GM23338 (cell line): ENCODE measurements around the gene VPS45. TPM values are rescaled to one million over a fixed set of nuclear protein-coding genes. Genes with fewer than 3 reads are reported as not detected.

Experiments used
- ATAC-seq: fragments of 200-7000 bp; cut with Tn5 transposase; 3 replicates; pipeline ENCODE4 v1.9.1; 2020
- DNase-seq: peaks from one replicate; pipeline ENCODE4 v3.0.0-alpha.2; 2015; ENCODE audit warnings: low spot score
- H2AFZ ChIP-seq: fragments of 200-600 bp; sonication (generic); 2 replicates; pipeline ENCODE4 v1.8.0; 2016; ENCODE audit warnings: antibody characterized with exemption, mild to moderate bottlenecking, moderate library complexity
- H3F3A ChIP-seq: fragments of 200-600 bp; sonication (generic); replicated peaks from 2 replicates; pipeline ENCODE4 v1.8.0; 2017; ENCODE audit warnings: antibody characterized with exemption, mixed run types, low read depth
- H3K27ac ChIP-seq: fragments of 200-600 bp; sonication (generic); 2 replicates; pipeline ENCODE4 v1.6.1; 2016; ENCODE audit warnings: low read depth
- H3K27me3 ChIP-seq: fragments of 200-600 bp; sonication (generic); 2 replicates; pipeline ENCODE4 v1.8.0; 2016; ENCODE audit warnings: mild to moderate bottlenecking, mixed run types, moderate library complexity; ENCODE audit not compliant: insufficient read depth
- H3K36me3 ChIP-seq: fragments of 200-600 bp; sonication (generic); 2 replicates; pipeline ENCODE4 v1.8.0; 2016; ENCODE audit warnings: mild to moderate bottlenecking; ENCODE audit not compliant: insufficient read depth
- H3K4me1 ChIP-seq: fragments of 200-600 bp; sonication (generic); 2 replicates; pipeline ENCODE4 v1.8.0; 2016; ENCODE audit warnings: mild to moderate bottlenecking, moderate library complexity; ENCODE audit not compliant: insufficient read depth
- H3K4me2 ChIP-seq: fragments of 200-600 bp; sonication (generic); 2 replicates; pipeline ENCODE4 v1.7.1; 2017; ENCODE audit warnings: mixed run types
- H3K4me3 ChIP-seq: fragments of 200-600 bp; sonication (generic); 2 replicates; pipeline ENCODE4 v1.6.1; 2016; ENCODE audit warnings: mixed run types
- H3K79me2 ChIP-seq: fragments of 200-600 bp; sonication (generic); replicated peaks from 2 replicates; pipeline ENCODE4 v1.8.0; 2017; ENCODE audit warnings: mild to moderate bottlenecking; ENCODE audit not compliant: insufficient read depth
- H3K9me2 ChIP-seq: fragments of 200-600 bp; sonication (generic); 2 replicates; pipeline ENCODE4 v1.8.0; 2017; ENCODE audit not compliant: insufficient read depth
- H4K20me1 ChIP-seq: fragments of 200-600 bp; sonication (generic); replicated peaks from 2 replicates; pipeline ENCODE4 v1.8.0; 2017; ENCODE audit warnings: mild to moderate bottlenecking; ENCODE audit not compliant: insufficient read depth
- H3K27ac Mint-ChIP-seq: 2 replicates; pipeline ENCODE4 v1.8.0; 2020; ENCODE audit warnings: inconsistent platforms, mild to moderate bottlenecking, moderate library complexity, mixed read lengths
- H3K27me3 Mint-ChIP-seq: 3 replicates; pipeline ENCODE4 v1.8.0; 2022; ENCODE audit warnings: low read depth, mild to moderate bottlenecking, moderate library complexity, mixed read lengths, inconsistent platforms; ENCODE audit not compliant: insufficient read depth, poor library complexity
- H3K36me3 Mint-ChIP-seq: 3 replicates; pipeline ENCODE4 v1.8.0; 2021; ENCODE audit warnings: low read depth, mild to moderate bottlenecking, inconsistent platforms, moderate library complexity, mixed read lengths
- H3K4me1 Mint-ChIP-seq: 3 replicates; pipeline ENCODE4 v1.8.0; 2020; ENCODE audit warnings: mild to moderate bottlenecking, inconsistent platforms, mixed read lengths
- H3K4me3 Mint-ChIP-seq: 3 replicates; pipeline ENCODE4 v1.8.0; 2021; ENCODE audit warnings: moderate library complexity, mild to moderate bottlenecking, inconsistent platforms, mixed read lengths
- H3K9me3 Mint-ChIP-seq: 3 replicates; pipeline ENCODE4 v1.8.0; 2020; ENCODE audit warnings: moderate library complexity, mild to moderate bottlenecking, inconsistent platforms, mixed read lengths
- CREB1 ChIP-seq: fragments of 250-450 bp; sonication (Bioruptor Pico); IDR thresholded peaks from 2 replicates; pipeline ENCODE4 v1.5.0; 2020; ENCODE audit warnings: low read depth, mild to moderate bottlenecking, moderate library complexity
- CTCF ChIP-seq, 2 experiments: fragments of 200-600 bp in 1 of 2; sonication (generic) in 1 of 2; conservative IDR thresholded peaks; 2 replicates each; pipeline versions ENCODE4 v1.5.1 to v1.6.1; 2016 to 2017; ENCODE audit warnings: antibody characterized with exemption in 2 of 2, low read depth in 2 of 2, mild to moderate bottlenecking in 2 of 2, moderate library complexity in 1 of 2
- ETS1 ChIP-seq: IDR thresholded peaks from 2 replicates; pipeline ENCODE4 v1.6.1; 2016; ENCODE audit warnings: antibody characterized with exemption
- EZH2 ChIP-seq: fragments of 200-600 bp; sonication (generic); IDR thresholded peaks from one replicate; pipeline ENCODE4 v1.8.0; 2017; ENCODE audit warnings: antibody characterized with exemption, mild to moderate bottlenecking, low read depth; ENCODE audit not compliant: unreplicated experiment
- EZH2phosphoT487 ChIP-seq: fragments of 200-600 bp; sonication (generic); IDR thresholded peaks from one replicate; pipeline ENCODE4 v1.8.1; 2018; ENCODE audit warnings: antibody characterized with exemption; ENCODE audit not compliant: unreplicated experiment
- JUNB ChIP-seq: IDR thresholded peaks from one replicate; pipeline ENCODE4 v1.6.1; 2016; ENCODE audit warnings: antibody characterized with exemption; ENCODE audit not compliant: unreplicated experiment
- NANOG ChIP-seq: IDR thresholded peaks from 2 replicates; pipeline ENCODE4 v1.6.1; 2016; ENCODE audit warnings: antibody characterized with exemption, borderline replicate concordance
- POLR2AphosphoS5 ChIP-seq: IDR thresholded peaks from 2 replicates; pipeline ENCODE4 v1.6.1; 2016; ENCODE audit warnings: antibody characterized with exemption, low read depth
- REST ChIP-seq: IDR thresholded peaks from one replicate; pipeline ENCODE4 v1.6.1; 2018; ENCODE audit warnings: antibody characterized with exemption; ENCODE audit not compliant: unreplicated experiment
- STAT1 ChIP-seq: IDR thresholded peaks from one replicate; pipeline ENCODE4 v1.6.1; 2016; ENCODE audit warnings: antibody characterized with exemption; ENCODE audit not compliant: unreplicated experiment
- ZNF114 ChIP-seq: fragments of 250-450 bp; sonication (Bioruptor Pico); IDR thresholded peaks from 2 replicates; pipeline ENCODE4 v1.5.0; 2020; ENCODE audit warnings: mild to moderate bottlenecking, moderate library complexity
- ZNF331 ChIP-seq: fragments of 250-450 bp; sonication (Bioruptor Pico); IDR thresholded peaks from 2 replicates; pipeline ENCODE4 v1.5.0; 2020; ENCODE audit warnings: low read depth, mild to moderate bottlenecking, moderate library complexity
- ZNF462 ChIP-seq: fragments of 250-450 bp; sonication (Bioruptor Pico); IDR thresholded peaks from 2 replicates; pipeline ENCODE4 v1.5.0; 2020; ENCODE audit warnings: mild to moderate bottlenecking, moderate library complexity
- polyA plus RNA-seq: library from polyadenylated mRNA; unstranded; fragments of >200 nt; fragmentation: Nextera tagmentation; extraction: Ambion mirVana; gene quantifications from 2 replicates; pipeline ENCODE4 v1.2.1, GENCODE V29; 2016
- total RNA-seq: library from RNA; depleted of rRNA; stranded (reverse); fragments of >200 nt; shearing (Covaris generic); gene quantifications from 2 replicates; pipeline ENCODE4 v1.2.3, GENCODE V29; 2014

VPS45 gene
- total and polyA plus RNA-seq, 2 experiments from 2014 or later = 23.5 to 37.5 TPM

GRCh38 chr1:150151291-150152181 lies 84.0 kb downstream of the VPS45 start:
- DNase-seq (no peak), ATAC-seq (no peak)
- H3K27ac ChIP-seq = no peak overlapping the region
- H3K9me3 Mint-ChIP-seq = no peaks in the 10 kb centered on the region
- H3K4me3 Mint-ChIP-seq = peak overlapping the region; percentile 90
- peaks cover 12% of the 10 kb centered on the region for H3K4me1 ChIP-seq
- no peaks in the 10 kb centered on the region; the same call in 1 of the 2 replicates for H4K20me1 ChIP-seq
- H3K79me2 ChIP-seq = peaks cover 16% of the 10 kb centered on the region
- H2AFZ ChIP-seq = peak overlapping the region; percentile 80; the same call in 1 of the 2 replicates
- no peak overlapping the region for H3K27ac Mint-ChIP-seq
- H3K36me3 Mint-ChIP-seq = peaks cover 42% of the 10 kb centered on the region
- H3K4me1 Mint-ChIP-seq = peaks cover 23% of the 10 kb centered on the region
- peaks cover 33% of the 10 kb centered on the region for H3K27me3 ChIP-seq
- H3K9me2 ChIP-seq = no peaks in the 10 kb centered on the region
- TF ChIP-seq STAT1 = no peak
- TF ChIP-seq EZH2 = no peak
- no peak for TF ChIP-seq JUNB
- TF ChIP-seq EZH2phosphoT487 = no peak
- no peak for TF ChIP-seq REST
- no peak for TF ChIP-seq ZNF114
- TF ChIP-seq ZNF331 (CRISPR knock-in tag) = no peak
- TF ChIP-seq ZNF462 = no peak
- TF ChIP-seq CREB1 (CRISPR knock-in tag) = no peak
- no peak for TF ChIP-seq POLR2AphosphoS5
- no peak for TF ChIP-seq NANOG
- TF ChIP-seq CTCF (conservative IDR thresholded peaks at IDR 0.05; ENCODE audit: low read depth in 2 of 2) = no peak
- TF ChIP-seq ETS1 = no peak
- no peaks in the 10 kb centered on the region; the same call in 1 of the 2 replicates for H3F3A ChIP-seq
- peaks cover 15% of the 10 kb centered on the region for H3K36me3 ChIP-seq
- peaks cover 16% of the 10 kb centered on the region for H3K27me3 Mint-ChIP-seq
- peak overlapping the region; percentile 92 for H3K4me3 ChIP-seq
- H3K4me2 ChIP-seq = peak overlapping the region; percentile 96
